GM18909 (cell line): ENCODE data around the gene KRT16.
"Not testable (repeated sequence)": the region's sequence is repeated elsewhere in the genome, so short reads cannot be mapped to it uniquely, and the experiment has no call there.

Experiments used
- ATAC-seq: cut with Tn5 transposase; IDR thresholded peaks from one replicate; pipeline ENCODE4 v1.9.1; 2021; ENCODE audit warnings: mild to moderate bottlenecking; ENCODE audit not compliant: unreplicated experiment, poor library complexity

The KRT16 gene

GRCh38 chr17:41612376-41613160 lies at the start of gene KRT16:
KRT16 (minus strand) TSS chr17:41612767; CDS start chr17:41612688, 79 bp downstream.
- not testable (repeated sequence) for ATAC-seq

GRCh38 chr17:41660221-41660711 lies 47.7 kb upstream of the KRT16 start:
- no peak for ATAC-seq

GRCh38 chr17:41659427-41660212 lies 47.1 kb upstream of the KRT16 start:
- no peak for ATAC-seq

GRCh38 chr17:41658846-41659245 lies 46.3 kb upstream of the KRT16 start:
- no peak for ATAC-seq

- no peak for ATAC-seq
Observed at GRCh38 chr17:41657936-41658335, 45.4 kb upstream of the KRT16 start.

GRCh38 chr17:41657176-41657754 lies 44.7 kb upstream of the KRT16 start:
- ATAC-seq, result no peak

GRCh38 chr17:41656249-41657023 lies 43.9 kb upstream of the KRT16 start:
- ATAC-seq, result no peak

- no peak for ATAC-seq
Observed at GRCh38 chr17:41655611-41656111, 43.1 kb upstream of the KRT16 start.

GRCh38 chr17:41654678-41655607 lies 42.4 kb upstream of the KRT16 start:
- ATAC-seq, result no peak

- no peak for ATAC-seq
Observed at GRCh38 chr17:41653892-41654677, 41.5 kb upstream of the KRT16 start.

GRCh38 chr17:41653421-41653820 lies 40.9 kb upstream of the KRT16 start:
- ATAC-seq, result no peak

- ATAC-seq, result no peak
Observed at GRCh38 chr17:41652461-41652970, 39.9 kb upstream of the KRT16 start.

- no peak for ATAC-seq
Observed at GRCh38 chr17:41651625-41652460, 39.3 kb upstream of the KRT16 start.

- no peak for ATAC-seq
Observed at GRCh38 chr17:41650794-41651624, 38.4 kb upstream of the KRT16 start.

GRCh38 chr17:41649923-41650519 lies 37.5 kb upstream of the KRT16 start:
- ATAC-seq, result no peak
